Measurements from ENCODE around the gene SRCIN1.

The SRCIN1 gene

GRCh38 chr17:38568845-38569510 lies 36.8 kb downstream of the SRCIN1 start:
- no peak for DNase-seq (ENCODE audit: low read depth)
- no peak for TF ChIP-seq CTCF (IDR thresholded peaks at IDR 0.05; ENCODE audit: low read depth, low read length, missing control alignments)
- H3K4me3 ChIP-seq (ENCODE audit: low read depth, low read length), result no peak overlapping the region
- in situ Hi-C loops (cut with HindIII; ENCODE audit: low sequenced_read_pairs), result no loop called here

GRCh38 chr17:38568274-38568673 lies 37.5 kb downstream of the SRCIN1 start:
- H3K4me3 ChIP-seq (ENCODE audit: low read depth, low read length), result no peak overlapping the region
- DNase-seq (ENCODE audit: low read depth), result no peak
- in situ Hi-C loops (cut with HindIII; ENCODE audit: low sequenced_read_pairs), result no loop called here
- TF ChIP-seq CTCF (IDR thresholded peaks at IDR 0.05; ENCODE audit: low read depth, low read length, missing control alignments), result no peak

GRCh38 chr17:38567350-38567749 lies 38.4 kb downstream of the SRCIN1 start:
- in situ Hi-C loops (cut with HindIII; ENCODE audit: low sequenced_read_pairs), result no loop called here
- no peak for TF ChIP-seq CTCF (IDR thresholded peaks at IDR 0.05; ENCODE audit: low read depth, low read length, missing control alignments)
- no peak for DNase-seq (ENCODE audit: low read depth)
- no peak overlapping the region for H3K4me3 ChIP-seq (ENCODE audit: low read depth, low read length)

GRCh38 chr17:38566666-38567031 lies 39.1 kb downstream of the SRCIN1 start:
- TF ChIP-seq CTCF (IDR thresholded peaks at IDR 0.05; ENCODE audit: low read depth, low read length, missing control alignments), result no peak
- H3K4me3 ChIP-seq (ENCODE audit: low read depth, low read length), result no peak overlapping the region
- no peak for DNase-seq (ENCODE audit: low read depth)
- in situ Hi-C loops (cut with HindIII; ENCODE audit: low sequenced_read_pairs), result no loop called here

- DNase-seq (ENCODE audit: low read depth), result no peak
- H3K4me3 ChIP-seq (ENCODE audit: low read depth, low read length), result no peak overlapping the region
- in situ Hi-C loops (cut with HindIII; ENCODE audit: low sequenced_read_pairs), result no loop called here
- TF ChIP-seq CTCF (IDR thresholded peaks at IDR 0.05; ENCODE audit: low read depth, low read length, missing control alignments), result no peak
Observed at GRCh38 chr17:38565853-38566665, 39.7 kb downstream of the SRCIN1 start.

GRCh38 chr17:38564869-38565268 lies 40.9 kb downstream of the SRCIN1 start:
- no peak for DNase-seq (ENCODE audit: low read depth)
- TF ChIP-seq CTCF (IDR thresholded peaks at IDR 0.05; ENCODE audit: low read depth, low read length, missing control alignments), result no peak
- in situ Hi-C loops (cut with HindIII; ENCODE audit: low sequenced_read_pairs), result no loop called here
- no peak overlapping the region for H3K4me3 ChIP-seq (ENCODE audit: low read depth, low read length)

All from astrocyte of the cerebellum (primary cell).